Esophagus squamous epithelium (tissue), 4 donors: Measurements from ENCODE around the gene ARID2.

ENCODE experiments used
- POLR2A ChIP-seq, 4 donors: fragments of 450-650 bp; IDR thresholded peaks; one replicate each; pipeline ENCODE4 v1.6.1; 2017; ENCODE audit warnings: antibody characterized with exemption in 4 of 4, mild to moderate bottlenecking in 4 of 4, moderate library complexity in 3 of 4
- TF ChIP-seq, protein P1 (sequence below), 6 experiments: fragments of 450-650 bp in 4 of 6; fragments of 200-600 bp in 2 of 6; sonication (generic) in 2 of 6; IDR thresholded peaks; one replicate each; pipeline ENCODE4 v1.5.1; 2016 to 2019; ENCODE audit warnings: antibody characterized with exemption in 6 of 6, mild to moderate bottlenecking in 4 of 6, moderate library complexity in 4 of 6

DNA sequence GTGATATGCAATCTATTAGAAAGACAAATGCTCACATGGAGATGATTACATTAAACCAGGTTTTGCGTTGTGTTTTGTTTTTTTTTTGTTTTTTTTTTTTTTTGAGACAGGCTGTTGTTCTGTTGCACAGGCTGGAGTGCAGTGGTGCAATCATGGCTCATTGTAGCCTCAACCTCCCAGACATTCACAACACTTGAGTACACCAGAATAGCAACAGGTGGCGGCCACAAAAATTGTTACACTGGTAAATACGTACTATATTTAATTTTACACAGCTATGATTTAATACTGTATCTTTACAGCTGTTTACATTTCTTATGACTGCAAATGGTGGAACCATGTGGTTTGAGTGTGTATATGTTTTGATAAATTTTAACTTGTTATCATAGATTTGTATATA lies 200.9 kb downstream of the ARID2 start:
- TF ChIP-seq, protein P1, sequence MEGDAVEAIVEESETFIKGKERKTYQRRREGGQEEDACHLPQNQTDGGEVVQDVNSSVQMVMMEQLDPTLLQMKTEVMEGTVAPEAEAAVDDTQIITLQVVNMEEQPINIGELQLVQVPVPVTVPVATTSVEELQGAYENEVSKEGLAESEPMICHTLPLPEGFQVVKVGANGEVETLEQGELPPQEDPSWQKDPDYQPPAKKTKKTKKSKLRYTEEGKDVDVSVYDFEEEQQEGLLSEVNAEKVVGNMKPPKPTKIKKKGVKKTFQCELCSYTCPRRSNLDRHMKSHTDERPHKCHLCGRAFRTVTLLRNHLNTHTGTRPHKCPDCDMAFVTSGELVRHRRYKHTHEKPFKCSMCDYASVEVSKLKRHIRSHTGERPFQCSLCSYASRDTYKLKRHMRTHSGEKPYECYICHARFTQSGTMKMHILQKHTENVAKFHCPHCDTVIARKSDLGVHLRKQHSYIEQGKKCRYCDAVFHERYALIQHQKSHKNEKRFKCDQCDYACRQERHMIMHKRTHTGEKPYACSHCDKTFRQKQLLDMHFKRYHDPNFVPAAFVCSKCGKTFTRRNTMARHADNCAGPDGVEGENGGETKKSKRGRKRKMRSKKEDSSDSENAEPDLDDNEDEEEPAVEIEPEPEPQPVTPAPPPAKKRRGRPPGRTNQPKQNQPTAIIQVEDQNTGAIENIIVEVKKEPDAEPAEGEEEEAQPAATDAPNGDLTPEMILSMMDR (IDR thresholded peaks at IDR 0.05), result no peak
- TF ChIP-seq POLR2A (IDR thresholded peaks at IDR 0.05), result no peak
